Measurements from ENCODE around the gene ARGLU1.

DNA sequence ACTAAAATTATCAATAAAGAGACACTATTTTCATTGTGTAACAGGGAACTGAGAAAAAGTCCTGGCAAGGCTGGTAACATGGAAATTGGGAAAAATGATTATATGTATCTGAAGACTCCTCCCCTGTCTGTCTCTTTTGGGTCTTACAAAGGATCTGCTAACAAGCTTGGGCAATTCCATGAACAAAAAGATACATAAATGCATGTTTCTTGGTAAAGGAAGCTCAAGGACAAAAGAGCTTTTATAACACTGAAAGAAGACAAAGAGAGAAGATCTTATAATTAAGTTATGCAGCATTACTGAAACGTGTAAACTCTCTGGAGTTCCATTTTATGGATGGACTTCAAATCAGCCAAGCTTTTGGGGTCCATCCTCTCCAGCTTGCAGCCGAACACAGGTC lies 61.7 kb downstream of the ARGLU1 start:
- TF ChIP-seq, protein P1, sequence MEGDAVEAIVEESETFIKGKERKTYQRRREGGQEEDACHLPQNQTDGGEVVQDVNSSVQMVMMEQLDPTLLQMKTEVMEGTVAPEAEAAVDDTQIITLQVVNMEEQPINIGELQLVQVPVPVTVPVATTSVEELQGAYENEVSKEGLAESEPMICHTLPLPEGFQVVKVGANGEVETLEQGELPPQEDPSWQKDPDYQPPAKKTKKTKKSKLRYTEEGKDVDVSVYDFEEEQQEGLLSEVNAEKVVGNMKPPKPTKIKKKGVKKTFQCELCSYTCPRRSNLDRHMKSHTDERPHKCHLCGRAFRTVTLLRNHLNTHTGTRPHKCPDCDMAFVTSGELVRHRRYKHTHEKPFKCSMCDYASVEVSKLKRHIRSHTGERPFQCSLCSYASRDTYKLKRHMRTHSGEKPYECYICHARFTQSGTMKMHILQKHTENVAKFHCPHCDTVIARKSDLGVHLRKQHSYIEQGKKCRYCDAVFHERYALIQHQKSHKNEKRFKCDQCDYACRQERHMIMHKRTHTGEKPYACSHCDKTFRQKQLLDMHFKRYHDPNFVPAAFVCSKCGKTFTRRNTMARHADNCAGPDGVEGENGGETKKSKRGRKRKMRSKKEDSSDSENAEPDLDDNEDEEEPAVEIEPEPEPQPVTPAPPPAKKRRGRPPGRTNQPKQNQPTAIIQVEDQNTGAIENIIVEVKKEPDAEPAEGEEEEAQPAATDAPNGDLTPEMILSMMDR (conservative IDR thresholded peaks at IDR 0.05 in 1 of 2, IDR thresholded peaks at IDR 0.05 in 1 of 2; ENCODE audit: extremely low read depth in 1 of 2, insufficient read depth in 1 of 2, low read depth in 1 of 2, low read length in 2 of 2), result no peak
- no peak for TF ChIP-seq EZH2 (IDR thresholded peaks at IDR 0.05; ENCODE audit: borderline replicate concordance, low read length)

Data from mammary epithelial cell (primary cell).